Stimulated activated CD8-positive, alpha-beta memory T cell treated with anti-CD3 and anti-CD28 coated beads, Interleukin-15, amount 100 ng/mL, for 4 hours (primary cell): ENCODE results near the gene MPP3.
"Not testable (repeated sequence)": the region's sequence is repeated elsewhere in the genome, so short reads cannot be mapped to it uniquely, and the experiment has no call there.

Source experiments
- DNase-seq, 2 donors: peaks; one replicate each; pipeline ENCODE4 v3.0.0-alpha.2; 2020; ENCODE audit warnings: low read depth in 2 of 2

The MPP3 gene, protein sequence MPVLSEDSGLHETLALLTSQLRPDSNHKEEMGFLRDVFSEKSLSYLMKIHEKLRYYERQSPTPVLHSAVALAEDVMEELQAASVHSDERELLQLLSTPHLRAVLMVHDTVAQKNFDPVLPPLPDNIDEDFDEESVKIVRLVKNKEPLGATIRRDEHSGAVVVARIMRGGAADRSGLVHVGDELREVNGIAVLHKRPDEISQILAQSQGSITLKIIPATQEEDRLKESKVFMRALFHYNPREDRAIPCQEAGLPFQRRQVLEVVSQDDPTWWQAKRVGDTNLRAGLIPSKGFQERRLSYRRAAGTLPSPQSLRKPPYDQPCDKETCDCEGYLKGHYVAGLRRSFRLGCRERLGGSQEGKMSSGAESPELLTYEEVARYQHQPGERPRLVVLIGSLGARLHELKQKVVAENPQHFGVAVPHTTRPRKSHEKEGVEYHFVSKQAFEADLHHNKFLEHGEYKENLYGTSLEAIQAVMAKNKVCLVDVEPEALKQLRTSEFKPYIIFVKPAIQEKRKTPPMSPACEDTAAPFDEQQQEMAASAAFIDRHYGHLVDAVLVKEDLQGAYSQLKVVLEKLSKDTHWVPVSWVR

DNA sequence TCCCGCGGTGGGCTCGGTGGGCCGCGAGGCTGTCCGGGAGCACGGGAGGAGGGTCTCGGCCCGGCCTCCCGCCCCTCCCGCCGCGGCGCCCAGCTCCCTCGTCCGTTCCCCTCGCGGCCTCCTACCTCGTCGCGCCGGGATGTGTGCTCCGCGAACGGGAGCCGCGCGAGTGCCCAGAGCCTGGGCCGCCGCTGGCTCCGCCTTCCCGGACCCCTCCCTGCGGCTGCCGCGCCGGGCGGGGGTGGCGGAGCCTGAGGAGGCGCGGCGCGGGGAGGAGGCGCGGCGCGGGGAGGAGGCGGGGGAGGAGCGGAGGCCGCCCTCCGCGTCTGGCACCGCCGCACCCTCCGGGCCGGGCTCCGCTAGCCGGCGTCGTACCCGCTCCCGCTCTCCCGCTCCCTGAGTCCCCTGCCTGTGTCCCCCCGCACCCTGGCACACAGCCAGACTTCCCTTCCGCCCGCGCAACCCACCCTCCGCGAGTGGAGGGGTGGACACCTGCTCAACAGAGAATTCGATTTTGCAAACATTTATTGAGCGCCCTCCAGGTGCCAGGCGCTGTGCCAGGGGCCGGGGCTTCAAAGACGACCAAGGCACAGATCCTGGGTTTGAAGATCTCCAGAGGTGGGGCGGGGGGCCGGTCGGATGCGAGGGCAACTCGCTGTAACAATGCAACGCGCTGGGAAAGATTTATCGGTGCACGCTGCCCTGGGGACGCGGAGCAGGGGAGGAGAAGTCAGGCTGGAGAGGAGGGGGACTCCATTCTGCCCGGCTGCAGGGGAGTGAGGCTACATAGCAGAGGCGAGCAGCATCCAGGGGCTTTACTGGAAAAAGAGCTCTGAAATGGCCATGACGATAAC lies at the start of gene MPP3:
MPP3 (minus strand) TSS at position 171 of the 854 bp plus-strand sequence. CDS start 1,240 bp downstream, outside the sequence.
- DNase-seq, result peak in 1 of 2 donors; percentile 19

DNA sequence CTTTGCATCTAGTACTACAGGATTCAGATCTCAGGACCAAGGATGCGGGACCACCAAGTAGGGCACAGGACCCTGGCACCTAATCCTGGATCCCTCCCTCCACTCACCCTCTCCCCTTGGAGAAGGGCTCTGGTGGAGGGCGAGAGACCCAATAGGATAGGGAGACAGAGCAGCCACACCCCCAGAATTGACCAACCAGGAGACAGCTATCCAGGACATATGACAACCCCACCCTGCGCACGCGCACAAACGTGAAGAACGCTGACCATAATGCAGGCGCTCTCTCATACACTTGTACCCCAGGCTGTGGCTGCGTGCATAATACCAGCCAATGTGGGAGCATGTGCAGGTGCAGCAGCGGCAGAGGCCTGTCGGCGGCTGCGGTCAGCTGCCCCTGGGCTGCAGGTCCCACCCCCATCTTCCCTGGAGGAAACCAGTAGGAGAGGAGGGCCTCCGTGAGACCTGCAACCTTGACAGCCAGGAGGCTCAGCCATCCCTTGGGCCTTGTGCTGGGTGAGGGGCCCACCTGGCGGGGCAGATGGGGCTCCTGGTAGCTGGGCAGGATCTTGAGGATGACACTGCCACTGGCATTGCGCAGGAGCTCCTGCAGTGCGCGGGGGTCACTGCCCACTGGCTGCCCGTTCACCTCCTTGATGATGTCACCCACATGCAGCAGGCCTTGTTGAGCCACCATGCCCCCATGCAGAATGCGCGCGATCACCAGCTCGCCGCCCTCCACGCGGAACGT lies 49.0 kb upstream of the MPP3 start:
- no peak for DNase-seq

DNA sequence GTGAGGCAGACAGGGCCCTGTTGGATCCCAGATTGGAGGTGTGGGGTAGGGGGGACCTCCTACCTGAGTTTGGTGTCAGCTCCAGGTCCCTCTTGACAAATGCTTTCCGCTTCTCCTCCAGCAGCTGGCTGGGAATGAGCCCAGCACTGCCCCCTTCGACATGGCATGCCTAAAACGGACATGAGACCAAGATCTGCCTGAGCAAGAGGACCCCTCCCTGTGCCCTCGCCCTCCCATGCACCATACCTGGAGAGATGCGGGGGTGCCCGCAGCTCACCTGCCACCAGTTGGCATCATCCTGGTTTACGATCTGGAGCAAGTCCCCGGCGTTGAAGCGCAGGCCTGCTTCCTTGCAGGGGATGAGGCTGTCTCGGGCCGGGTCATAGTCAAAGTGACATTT lies 48.2 kb upstream of the MPP3 start:
- DNase-seq, result no peak

DNA sequence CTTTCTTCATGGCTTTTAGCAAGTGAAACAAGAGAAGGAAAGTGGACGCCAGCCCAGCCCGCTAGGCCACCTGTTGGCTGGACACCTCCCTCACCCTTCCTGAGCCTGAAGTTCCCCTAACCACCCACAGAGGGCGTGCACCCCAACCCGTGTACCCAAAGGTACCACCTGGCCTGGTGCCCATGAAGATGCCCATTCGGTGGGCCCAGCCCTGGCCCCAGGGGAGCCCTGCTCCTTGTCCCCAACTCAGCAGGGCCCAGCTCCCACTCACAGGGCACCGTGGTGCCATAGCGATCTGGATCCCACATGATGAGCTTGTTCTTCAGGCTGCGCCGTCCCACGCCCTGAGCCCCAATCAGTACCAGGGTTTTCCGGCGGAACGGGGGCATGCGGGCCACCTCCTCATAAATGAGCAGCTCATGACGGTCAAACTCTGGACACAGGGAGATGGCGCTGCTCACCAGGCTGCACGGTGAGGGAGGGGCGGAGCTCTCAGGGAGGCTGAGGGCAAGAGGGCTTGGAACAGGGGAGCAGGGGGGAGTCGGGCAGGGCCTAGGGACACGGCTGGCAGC lies 47.6 kb upstream of the MPP3 start:
- peak in 1 of 2 donors; percentile 16 for DNase-seq

DNA sequence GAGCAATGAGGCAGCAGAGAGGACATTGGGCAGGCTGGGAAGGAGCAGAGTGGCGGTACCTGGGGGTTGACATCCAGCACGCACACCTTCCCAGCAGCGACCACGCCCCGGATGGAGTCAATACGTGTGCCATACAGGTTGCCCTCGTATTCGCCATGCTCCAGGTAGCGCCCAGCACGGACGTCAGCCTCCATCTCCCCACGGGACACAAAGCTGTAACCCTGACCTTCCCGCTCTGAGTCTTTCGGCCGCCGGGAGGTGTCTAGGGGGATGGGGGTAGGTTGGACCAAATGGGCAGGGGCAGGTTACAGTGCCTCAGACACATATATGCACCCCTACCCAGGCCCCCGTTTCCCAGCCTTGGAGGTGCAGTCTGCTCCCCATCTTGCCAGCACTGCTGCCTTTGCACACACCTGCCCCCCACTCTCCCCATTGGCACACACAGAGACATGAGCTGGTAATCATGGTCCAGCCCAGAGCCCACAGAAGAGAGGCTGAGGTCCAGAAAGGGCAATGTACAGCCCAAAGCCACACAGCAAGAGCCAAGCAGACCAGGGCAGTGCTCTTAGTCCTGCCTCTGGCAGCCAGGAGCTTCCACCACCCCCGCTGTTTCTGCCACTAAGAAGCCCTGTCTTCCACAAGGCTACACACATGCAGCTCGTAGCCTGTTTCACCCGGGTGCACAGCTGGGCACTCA lies 46.9 kb upstream of the MPP3 start:
- DNase-seq, result no peak

- peak; percentile 18 to 24 for DNase-seq
Observed at GRCh38 chr17:43878260-43879175, 45.6 kb upstream of the MPP3 start.

DNA sequence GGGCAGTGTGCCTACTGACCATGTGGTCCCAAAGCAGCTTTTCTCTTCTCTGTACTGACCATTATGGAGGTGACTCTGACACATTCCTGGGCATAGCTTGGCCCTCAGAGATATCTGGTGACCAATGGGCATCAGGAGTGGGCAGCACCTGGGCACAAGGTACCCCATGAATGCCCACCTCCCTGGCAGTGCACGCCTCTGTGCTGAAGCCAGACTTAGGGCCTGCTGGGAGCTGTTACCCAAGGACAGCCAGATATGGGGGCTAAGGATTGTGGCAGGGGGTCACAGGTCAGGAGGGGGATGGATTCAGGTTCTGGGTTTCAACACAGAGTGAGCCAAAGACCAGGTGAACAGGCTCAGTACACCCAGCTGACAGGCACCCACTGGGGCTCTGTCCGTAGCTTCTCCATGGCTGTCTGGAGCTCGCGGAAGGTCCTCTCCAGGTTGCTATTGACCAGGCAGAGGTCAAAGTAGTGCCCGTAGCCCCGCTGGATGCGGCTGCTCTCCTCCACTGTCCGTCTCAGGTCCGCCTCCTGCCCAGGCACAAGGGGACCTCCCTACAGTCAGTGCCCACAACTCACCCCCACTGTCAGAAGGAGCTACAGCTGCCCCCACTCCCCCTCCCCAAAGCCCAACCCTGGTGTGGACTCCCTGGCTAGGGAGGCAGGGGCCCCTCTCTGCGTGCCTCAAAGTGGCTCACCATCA lies 44.7 kb upstream of the MPP3 start:
- no peak for DNase-seq

- DNase-seq, result no peak
Observed at GRCh38 chr17:43877031-43877430, 44.1 kb upstream of the MPP3 start.

- no peak for DNase-seq
Observed at GRCh38 chr17:43875476-43876147, 42.7 kb upstream of the MPP3 start.

DNA sequence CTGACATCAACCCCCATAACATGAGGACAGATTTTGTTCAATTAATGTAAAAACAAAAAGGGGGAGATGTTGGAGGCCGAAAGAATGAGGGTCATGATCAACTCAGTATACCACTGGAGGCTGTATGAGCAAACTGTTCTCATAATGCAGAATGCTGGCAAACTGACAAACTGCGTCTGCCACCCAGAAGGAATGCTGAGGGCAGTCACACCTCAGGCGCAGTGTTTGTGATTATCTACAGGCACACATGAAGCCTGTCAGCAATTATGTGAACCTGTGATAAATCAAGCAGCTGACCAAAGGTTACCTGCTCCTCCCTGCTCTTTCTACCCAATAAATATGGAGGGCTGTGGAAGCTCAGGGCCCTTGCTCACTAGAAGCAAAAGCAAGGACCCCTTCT lies 41.3 kb upstream of the MPP3 start:
- no peak for DNase-seq

GRCh38 chr17:43873815-43874214 lies 40.9 kb upstream of the MPP3 start:
- no peak for DNase-seq

DNA sequence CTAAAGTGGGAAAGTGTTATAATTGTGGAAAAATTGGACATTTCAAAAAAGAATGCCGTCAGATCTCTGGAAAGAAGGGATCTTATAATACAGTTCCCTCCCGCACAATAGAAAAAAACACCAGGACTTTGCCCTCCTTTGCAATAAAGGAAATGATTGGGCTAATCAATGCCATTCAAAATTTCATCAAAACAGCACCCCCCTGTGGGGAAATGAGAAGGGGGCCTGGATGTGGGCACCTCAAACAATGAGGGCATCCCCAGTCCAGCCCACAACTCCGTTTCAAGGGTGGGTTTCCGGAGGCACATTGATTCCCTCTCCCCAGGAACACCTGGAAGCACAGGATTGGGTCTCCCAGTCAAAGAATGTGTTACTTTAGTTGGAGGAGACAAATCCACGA lies 40.1 kb upstream of the MPP3 start:
- no peak for DNase-seq

DNA sequence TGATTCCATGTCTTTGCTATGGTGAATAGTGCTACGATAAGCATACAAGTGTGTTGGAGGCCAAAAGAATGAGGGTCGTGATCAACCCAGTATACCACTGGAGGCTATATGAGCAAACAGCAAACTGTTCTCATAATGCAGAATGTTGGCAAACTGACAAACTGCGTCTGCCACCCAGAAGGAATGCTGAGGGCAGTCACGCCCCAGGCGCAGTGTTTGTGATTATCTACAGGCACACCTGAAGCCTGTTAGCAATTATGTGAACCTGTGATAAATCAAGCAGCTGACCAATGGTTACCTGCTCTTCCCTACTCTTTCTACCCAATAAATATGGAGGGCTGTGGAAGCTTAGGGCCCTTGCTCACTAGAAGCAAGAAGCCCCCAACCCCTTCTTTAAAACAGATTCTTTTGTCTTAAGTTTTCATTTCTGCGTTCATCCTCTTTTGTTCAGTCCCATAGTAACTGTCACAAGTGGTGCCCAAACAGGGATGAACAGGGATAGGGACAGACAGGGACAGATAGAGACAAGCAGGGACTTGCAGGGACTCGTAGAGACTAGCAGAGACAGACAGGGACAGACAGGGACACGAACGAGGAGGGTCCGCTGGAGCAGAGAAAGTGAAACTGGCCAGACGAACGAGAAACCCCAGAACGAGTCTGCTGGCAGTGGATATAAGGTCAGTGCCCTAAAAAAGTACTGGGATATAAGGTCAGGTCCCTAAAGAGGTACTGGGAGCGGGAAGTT lies 39.2 kb upstream of the MPP3 start:
- DNase-seq, result no peak

DNA sequence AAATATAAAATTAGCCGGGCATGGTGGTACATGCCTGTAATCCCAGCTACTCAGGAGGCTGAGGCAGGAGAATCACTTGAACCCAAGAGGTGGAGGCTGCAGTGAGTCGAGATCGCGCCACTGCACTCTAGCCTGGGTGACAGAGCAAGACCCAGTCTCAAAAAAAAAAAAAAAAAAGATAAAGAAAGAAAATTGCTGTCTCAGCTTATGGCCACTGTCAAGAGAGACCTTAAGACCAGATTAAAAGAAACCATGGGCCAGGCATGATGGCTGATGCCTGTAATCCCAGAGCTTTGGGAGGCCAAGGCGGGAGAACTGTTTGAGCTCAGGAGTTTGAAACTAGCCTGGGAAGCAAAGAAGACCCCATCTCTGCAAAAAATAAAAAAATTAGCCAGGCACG lies 36.1 kb upstream of the MPP3 start:
- not testable (repeated sequence) for DNase-seq

GRCh38 chr17:43868226-43868994 lies 35.5 kb upstream of the MPP3 start:
- DNase-seq, result no peak

DNA sequence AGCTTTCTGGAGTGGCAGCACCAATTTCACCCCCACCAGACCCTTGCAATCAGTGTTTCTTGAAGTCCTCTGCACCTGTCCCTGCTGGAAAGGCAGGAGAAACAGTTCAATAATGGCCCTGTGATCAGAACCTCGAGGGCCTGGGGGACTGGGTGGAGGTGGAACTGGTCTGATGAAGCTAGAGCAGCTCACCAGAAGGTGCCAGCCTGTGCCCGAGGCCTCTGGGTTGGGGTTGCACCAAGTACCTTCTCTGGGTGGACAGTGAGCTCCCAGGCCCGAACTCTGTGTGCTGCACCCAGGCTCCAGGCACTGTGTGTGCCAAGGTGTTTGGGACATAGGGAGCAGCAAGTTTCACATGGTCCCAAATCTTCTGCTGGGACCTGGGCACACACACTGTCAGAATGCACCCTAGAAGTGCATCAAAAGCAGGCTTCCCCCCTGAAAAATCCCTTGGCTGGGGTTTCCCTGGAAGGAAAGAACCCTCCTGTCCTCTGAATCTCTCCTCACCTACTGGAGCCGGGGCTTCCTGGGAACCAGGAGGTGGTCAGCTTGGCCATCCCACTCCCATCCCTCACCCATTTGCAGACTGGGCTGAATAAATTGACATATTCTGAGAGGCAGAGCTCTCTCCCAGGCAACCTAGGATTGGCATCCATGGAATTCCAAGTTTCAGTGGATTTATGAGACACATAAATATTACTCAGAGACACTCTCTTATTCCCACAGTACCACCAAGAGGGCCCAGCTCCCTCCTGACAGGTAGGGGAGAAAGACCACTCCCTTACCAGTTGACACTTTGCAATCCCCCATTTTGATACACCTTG lies 31.4 kb upstream of the MPP3 start:
- DNase-seq, result no peak
